NCI-H1417 (cell line): ENCODE data around the gene PP2D1.
A peak's percentile ranks its signal among the peaks of the same experiment; 100 is the strongest.
"Not testable (repeated sequence)": the region's sequence is repeated elsewhere in the genome, so short reads cannot be mapped to it uniquely, and the experiment has no call there.

ENCODE experiments used
- DNase-seq, 3 experiments: peaks; one replicate each; lab custom pipeline; 2025; lab: John Stamatoyannopoulos, UW

Gene PP2D1

DNA sequence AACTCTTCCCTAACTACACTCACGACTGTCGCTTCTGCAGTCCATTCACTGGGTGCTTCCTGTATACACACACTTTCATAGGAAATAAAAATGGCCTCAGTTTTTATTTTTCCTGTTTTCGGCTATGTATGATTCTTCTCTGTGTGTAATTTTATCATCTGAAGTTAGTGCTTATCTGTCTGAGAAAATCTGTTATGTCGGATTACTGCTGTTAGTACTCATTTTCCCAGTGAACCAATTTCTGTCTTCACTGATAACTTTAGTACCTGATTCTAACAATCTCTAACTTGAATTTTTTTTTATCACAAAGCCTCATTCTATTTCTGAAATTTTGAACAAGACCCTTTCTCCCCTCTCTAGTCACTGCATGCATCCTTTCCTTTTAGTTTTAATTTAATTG, 44.3 kb downstream of the PP2D1 start:
- no peak for DNase-seq

DNA sequence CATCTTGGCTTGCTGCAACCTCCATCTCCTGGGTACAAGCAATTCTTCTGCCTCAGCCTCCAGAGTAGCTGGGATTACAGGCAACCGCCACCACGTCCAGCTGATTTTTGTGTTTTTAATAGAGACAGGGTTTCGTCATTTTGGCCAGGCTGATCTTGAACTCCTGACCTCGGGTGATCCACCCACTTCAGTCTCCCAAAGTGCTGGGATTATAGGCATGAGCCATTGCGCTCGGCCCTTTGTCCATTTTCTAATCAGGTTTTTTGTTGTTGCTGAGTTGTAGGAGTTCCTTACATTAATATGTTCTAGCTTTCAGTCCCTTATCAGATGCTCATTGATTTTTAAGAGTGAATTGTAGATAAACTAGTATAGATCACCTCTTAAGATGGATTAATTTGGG, 44.9 kb downstream of the PP2D1 start:
- DNase-seq, result no peak

DNA sequence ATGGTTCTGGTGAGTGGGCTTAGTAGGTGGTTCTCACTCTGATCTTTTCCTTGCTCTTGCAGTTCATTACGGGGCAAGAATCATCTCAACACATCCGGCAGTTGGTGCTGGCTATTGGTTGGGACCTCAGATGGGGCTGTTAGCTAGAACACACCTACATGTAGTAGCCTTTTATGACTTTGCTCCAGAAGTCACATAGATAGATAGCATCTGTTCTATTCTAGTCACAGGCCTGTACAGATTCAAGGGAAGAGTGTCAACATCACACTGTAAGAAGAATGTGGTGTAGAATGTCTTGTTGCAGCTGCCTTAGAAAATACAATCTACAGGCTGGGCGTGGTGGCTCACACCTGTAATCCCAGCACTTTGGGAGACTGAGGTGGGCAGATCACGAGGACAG, 50.1 kb downstream of the PP2D1 start:
- DNase-seq, result no peak

DNA sequence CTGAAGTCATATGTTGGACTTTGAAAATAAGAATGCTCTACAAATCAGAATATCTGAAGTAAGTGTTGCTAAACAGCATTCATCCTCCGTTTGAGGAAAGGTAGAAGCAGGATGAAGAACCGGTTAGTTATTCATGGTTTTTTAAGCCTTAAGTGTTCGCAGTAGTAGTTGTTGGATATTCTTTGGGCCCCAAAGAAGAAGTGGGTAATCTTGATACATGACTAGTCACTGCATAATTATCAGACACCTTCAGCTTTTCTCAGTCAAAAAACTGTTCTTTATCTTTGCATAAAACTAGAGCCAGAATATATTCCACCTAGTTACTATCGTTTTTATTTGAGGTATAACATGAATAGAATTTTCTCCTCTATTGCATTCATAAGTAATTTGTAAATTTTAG, 51.4 kb downstream of the PP2D1 start:
- no peak for DNase-seq

DNA sequence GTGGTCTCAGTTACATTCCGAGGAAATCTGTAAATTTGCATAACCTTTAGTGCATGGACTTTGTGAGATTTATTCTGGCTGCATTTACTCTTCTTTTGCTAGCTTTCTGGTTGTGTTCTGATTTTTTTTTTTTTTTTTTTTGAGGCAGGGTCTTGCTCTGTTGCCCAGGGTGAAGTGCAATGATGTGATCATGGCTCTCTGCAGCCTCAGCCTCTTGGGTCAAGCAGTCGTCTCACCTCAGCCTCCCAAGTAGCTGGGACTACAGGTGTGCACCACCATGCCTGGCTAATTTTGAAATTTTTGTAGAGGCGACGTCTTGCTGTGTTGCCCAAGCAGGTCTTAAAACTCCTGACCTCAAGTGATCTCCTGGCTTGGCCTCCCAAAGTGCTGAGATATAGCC, 52.6 kb downstream of the PP2D1 start:
- no peak for DNase-seq

DNA sequence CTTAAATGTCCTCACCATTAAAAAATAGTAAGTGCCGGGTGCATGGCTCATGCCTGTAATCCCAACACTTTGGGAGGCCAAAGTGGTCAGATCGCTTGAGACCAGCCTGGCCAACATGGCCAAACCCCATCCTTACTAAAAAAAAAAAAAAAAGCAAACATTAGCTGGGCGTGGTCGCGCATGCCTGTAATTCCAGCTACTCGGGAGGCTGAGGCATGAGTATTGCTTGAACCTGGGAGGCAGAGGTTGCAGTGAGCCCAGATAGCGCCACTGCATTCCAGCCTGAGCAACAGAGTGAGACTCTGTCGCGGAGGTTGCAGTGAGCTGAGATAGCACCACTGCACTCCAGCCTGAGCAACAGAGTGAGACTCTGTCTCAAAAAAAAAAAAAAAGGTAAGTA, 54.7 kb downstream of the PP2D1 start:
- DNase-seq, result not testable (repeated sequence)

DNA sequence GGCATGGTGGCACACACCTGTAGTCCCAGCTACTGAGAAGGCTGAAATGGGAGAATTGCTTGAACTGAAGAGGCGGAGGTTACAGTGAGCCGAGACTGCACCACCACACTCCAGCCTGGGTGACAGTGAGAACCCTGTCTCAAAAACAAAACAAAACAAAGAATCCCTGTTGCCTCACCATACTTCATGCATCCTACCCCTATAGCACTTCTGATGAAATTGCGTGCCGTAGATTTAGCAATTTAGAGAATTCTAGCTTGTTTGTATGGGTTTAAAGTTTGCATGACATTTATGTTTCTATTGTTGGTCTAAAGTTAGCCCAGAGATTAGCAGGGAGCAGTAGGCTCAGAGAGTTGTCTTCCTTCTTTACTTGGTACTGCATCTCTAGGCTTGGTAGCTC, 57.4 kb downstream of the PP2D1 start:
- no peak for DNase-seq

DNA sequence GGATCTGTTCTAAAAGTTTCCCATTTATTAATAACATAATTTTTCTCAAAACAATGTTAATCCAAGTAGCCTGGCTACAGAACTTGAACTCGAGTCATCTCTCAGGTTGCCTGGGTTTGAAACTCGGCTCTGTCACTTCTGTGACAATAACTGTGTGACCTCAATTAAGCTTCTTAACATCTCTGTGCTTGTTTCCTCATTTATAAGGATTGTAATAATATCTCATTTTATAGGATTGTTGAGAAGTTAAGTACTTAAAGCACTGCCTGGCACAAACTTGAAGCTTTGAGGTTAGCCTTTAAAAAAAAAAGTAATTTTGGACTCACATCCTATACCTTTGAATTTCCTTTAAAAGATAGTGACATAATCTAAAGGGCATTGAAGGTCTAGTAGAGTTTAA, 61.7 kb downstream of the PP2D1 start:
- no peak for DNase-seq

DNA sequence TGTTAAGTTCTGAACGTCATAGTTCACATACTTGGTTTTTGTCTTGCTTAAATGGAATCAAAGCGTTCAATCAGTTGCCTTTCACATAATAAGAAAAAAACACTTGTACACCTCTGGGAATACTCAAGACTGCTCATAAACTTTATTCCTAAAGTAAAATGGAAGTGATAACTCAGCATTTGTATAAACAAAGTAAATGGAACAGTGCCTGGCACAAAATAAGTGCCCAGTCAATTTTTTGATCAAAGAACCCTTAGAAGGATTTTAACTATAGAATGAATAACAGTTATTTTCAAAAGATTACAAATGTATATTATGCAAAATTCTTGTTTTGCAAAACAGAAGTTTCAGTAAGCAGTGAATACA, 63.9 kb downstream of the PP2D1 start:
- no peak for DNase-seq

DNA sequence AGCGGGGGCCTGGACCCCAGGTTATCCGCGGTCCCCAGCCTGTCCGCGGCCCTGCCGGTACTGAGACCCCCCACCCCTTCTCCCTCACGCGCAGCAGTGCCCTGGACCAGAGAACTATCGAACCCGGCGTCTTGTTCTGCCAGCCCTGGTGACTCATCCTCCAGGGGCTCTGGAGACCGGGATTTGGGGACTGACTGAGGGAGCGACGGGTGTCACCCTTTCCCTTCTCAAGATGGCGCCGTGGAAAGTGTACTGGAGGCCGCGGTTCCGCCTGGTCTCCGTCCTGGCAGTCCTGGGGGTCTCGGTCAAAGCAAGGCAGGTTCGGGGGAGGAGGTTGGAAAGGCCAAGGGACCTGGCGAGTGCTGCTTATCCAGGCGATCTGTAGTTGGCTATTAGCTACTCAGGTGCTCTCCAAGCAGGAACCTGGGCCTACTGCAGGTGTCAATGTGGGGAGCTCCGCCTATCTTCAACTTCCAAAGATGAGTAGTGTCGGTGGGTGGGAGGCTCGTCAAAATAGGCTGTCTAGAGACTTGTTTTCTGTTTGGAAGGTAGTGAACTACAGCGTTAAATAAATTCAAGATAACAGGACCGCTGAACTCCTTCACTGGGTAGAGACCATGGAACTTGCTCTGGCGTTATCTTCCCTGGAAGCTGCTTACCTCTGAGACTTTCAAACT, 64.4 kb downstream of the PP2D1 start:
- peak; percentile 0 to 65 (median 60) for DNase-seq

DNA sequence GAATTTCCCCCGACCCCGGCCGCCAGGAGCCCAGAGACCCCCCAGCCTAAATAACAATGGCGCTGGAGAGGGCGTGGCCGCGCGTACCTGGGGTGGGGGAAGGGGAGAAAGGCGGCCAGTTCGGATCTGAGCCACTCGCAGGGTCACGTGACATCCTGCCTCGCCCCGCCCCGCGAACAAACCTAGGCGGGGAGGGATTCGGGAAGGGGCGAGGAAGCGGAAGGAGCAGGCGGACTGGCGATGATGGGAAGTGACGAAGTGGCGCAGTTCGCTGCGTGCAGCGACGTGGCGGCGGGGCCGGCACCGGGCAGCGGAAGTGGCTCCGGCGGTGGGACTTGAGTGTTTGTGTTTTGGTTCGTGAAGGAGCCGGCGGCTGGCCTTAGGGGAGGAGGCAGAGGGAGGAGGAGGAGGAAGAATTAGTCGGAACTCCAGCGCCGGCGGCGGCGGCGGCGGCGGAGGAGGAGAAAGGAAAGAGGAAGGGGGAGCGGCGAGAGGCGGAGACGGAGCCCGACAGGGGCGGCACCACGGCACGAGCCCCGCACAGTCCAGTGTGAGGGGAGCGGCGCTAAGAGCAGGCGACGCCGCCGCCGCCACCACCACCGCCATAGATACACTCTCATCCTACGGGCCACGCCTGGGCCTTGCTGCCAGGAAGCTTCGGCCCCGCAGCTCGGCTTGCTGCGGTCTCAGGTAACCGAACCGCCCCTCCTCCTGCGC, 65.1 kb downstream of the PP2D1 start, which contains the start of gene RAB5A:
RAB5A (plus strand) TSS at position 266 of the 717 bp plus-strand sequence. CDS start 3,802 bp downstream, outside the sequence.
- peak; percentile 90 to 96 (median 91) for DNase-seq

DNA sequence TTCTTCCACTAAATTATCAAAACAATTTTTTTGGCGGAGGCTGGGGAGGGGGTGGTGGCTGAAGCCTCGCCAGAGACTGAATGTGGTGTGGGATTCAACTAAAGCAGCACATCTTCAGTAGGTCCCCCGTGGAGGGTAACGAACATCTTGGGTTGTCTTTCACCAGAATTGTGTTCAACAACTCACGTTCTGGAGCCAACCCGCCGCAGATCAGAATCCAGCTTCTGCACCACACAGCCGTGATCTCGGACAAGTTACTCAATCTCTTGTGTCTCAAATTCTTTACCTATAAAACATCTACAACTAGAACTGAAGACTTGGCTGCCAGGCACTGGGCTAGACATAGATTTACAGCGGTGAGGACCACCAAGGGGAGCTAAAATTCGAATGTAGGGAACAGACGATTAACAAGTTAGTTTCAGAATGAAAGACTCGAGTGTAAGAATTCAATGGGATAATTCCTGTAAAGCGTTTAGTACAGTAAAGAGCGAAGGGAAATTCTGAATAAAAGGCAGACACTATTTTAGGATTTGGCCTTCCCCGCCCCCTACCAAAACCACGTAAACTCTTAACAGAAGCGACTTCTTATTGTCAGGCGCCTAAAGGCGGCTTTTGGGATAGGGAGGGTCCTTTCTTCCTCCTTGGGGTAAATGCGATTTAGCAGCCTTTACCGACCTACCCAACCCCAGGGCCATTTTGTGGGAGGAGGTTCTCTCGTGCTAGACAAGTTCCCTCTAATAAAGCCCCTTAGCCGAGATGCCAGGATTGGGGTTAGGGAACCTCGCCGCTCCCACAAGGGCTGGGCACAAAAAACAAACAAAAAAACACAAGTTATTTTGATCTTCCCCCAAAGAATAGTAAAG, 65.9 kb downstream of the PP2D1 start:
- DNase-seq, result no peak

DNA sequence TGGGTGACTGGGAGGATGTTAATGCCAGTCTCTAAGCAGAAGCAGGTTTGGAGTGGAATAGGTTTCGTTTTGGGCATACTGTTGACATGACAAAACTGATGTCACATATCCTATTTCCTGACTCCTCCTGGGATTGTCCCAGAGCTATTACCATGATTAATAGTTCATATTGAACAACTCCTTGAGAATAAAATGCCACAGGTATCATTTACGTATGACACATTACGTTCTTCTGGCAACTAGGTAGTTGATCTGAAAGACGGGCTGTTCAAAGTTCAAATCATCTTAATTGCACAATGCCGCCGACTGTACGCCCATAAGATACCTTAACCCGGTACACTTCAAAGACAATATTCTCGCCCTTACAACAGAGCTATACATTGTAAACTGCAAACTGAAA, 66.5 kb downstream of the PP2D1 start:
- DNase-seq, result no peak

DNA sequence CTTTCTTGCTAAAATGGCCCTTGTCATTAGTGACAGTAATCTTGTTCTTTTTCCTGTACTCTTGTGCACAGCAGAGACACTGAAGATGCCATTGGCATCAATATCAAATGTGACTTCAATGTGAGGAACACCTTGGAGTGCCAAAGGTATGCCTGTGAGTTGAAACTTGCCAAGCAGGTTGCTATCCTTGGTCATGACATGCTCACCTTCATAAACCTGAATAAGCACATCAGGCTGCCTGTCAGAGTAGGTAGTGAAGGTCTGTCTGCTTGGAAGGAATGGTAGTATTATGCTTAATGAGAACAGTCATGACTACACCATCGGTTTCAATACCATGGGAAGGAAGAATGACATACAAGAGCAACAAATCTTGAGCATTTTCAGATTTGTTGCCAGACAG, 71.4 kb downstream of the PP2D1 start:
- DNase-seq, result no peak

DNA sequence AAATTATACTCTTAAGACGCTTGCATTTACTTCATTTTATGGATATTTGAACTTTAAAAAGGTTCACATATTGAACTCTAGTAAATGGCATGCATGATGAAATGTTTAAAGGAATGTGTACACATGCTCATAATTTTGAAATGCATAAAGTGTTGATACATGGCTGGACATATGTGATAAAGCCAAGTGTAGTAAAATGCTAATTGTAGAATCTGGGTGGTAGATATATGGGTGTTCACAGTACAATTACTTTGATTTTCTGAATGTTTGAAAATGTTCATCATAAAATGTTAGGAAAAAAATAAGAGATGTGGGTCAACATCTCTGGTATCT, 73.8 kb downstream of the PP2D1 start:
- DNase-seq, result no peak

DNA sequence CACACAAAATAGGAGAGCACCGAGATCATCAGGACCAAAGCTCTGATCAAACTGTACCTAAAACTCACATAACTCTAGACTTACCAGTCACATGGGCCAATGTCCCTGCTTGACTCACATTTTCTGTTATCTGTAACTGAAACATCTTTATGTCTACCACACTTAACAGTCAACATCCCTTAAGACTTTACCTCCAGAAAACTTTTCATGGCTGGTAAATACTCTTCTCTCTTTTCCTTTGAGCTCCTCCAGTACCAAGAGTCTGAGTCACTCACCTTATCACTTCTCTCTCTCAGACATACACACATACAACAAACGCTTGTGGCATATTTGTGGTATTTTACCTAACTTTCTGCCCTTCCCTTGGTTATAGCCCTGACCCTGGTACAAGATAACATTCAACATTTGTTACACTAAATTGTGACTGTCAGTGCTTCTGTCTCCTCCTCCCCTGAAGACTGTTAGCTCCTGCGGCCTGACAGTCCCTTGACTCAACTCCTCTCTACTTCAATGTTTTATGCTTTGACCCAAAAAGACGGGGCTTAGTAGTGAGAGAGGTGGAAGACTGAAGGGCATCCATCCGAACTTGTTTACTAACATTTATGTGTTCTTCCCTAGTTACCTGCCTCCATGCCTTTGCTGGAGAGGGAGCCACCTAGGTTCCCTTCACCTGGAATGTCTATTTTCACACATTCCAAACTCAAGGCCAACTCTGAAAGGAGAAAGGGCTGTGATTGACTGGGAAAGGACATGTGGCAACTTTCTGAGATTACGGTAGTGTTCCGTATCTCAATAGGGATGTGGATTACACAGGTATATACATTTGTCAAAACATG, 74.4 kb downstream of the PP2D1 start:
- no peak for DNase-seq
